HepG2 (cell line): Measurements from ENCODE around the gene KIAA1755. TPM values are rescaled to one million over a fixed set of nuclear protein-coding genes. Genes with fewer than 3 reads are reported as not detected.
A peak's percentile ranks its signal among the peaks of the same experiment; 100 is the strongest.

Experiments
- ASH2L ChIP-seq: fragments of 300-600, 200-600 bp; sonication (generic); IDR thresholded peaks from 2 replicates; pipeline ENCODE4 v1.7.0; 2017; ENCODE audit warnings: low read depth, mild to moderate bottlenecking, moderate library complexity, mixed read lengths, low read length; ENCODE audit not compliant: insufficient read length
- ATF2 ChIP-seq: sonication (generic); formaldehyde crosslinking; IDR thresholded peaks from 2 replicates; pipeline ENCODE4 v1.4.0; 2020; ENCODE audit warnings: missing genetic modification reagents
- CCAR2 ChIP-seq: fragments of 200-400 bp; formaldehyde crosslinking; optimal IDR thresholded peaks from 2 replicates; pipeline ENCODE3; 2018; ENCODE audit warnings: low read depth, mild to moderate bottlenecking, low read length, moderate library complexity
- FOXK2 ChIP-seq: fragments of 450-650 bp; IDR thresholded peaks from 2 replicates; pipeline ENCODE4 v1.6.1; 2016
- HDAC1 ChIP-seq: sonication (generic); formaldehyde crosslinking; IDR thresholded peaks from 2 replicates; pipeline ENCODE4 v1.5.1; 2020; ENCODE audit warnings: mild to moderate bottlenecking, missing genetic modification reagents
- IKZF1 ChIP-seq: fragments of 450-650 bp; IDR thresholded peaks from 2 replicates; pipeline ENCODE4 v1.7.1; 2016
- KAT2B ChIP-seq: fragments of 150-350 bp; IDR thresholded peaks from 2 replicates; pipeline ENCODE4 v1.6.1; 2014; ENCODE audit warnings: low read depth, low read length, borderline replicate concordance
- KAT8 ChIP-seq: IDR thresholded peaks from 2 replicates; pipeline ENCODE4 v1.6.1; 2016; ENCODE audit warnings: missing genetic modification reagents, missing compliant biosample characterization
- KDM5B ChIP-seq: sonication (generic); formaldehyde crosslinking; IDR thresholded peaks from 2 replicates; pipeline ENCODE4 v1.4.0; 2020; ENCODE audit warnings: missing genetic modification reagents, mild to moderate bottlenecking, borderline replicate concordance
- KLF11 ChIP-seq: IDR thresholded peaks from 2 replicates; pipeline ENCODE4 v1.6.1; 2016; ENCODE audit warnings: missing compliant biosample characterization
- MTF2 ChIP-seq: sonication (generic); formaldehyde crosslinking; IDR thresholded peaks from 2 replicates; pipeline ENCODE4 v1.5.0; 2020; ENCODE audit warnings: missing genetic modification reagents, borderline replicate concordance
- MXD1 ChIP-seq: sonication (generic); formaldehyde crosslinking; IDR thresholded peaks from 2 replicates; pipeline ENCODE4 v1.4.0; 2020; ENCODE audit warnings: mild to moderate bottlenecking, missing genetic modification reagents
- NCOA5 ChIP-seq: sonication (generic); formaldehyde crosslinking; IDR thresholded peaks from 2 replicates; pipeline ENCODE4 v1.4.0; 2020; ENCODE audit warnings: missing genetic modification reagents
- NR2C2 ChIP-seq: sonication (generic); formaldehyde crosslinking; IDR thresholded peaks from 2 replicates; pipeline ENCODE4 v1.4.0; 2020; ENCODE audit warnings: missing genetic modification reagents, mild to moderate bottlenecking, moderate library complexity, borderline replicate concordance
- SP1 ChIP-seq, 2 experiments: fragments of 450-650 bp in 1 of 2; sonication (generic) in 1 of 2; formaldehyde crosslinking in 1 of 2; IDR thresholded peaks; 2 replicates each; pipeline versions ENCODE4 v1.4.0 to v1.6.1; 2016 to 2020; ENCODE audit warnings: missing genetic modification reagents in 1 of 2
- SSRP1 ChIP-seq: IDR thresholded peaks from 2 replicates; pipeline ENCODE4 v1.6.1; 2016; ENCODE audit warnings: control low read depth
- TMF1 ChIP-seq: sonication (generic); formaldehyde crosslinking; IDR thresholded peaks from 2 replicates; pipeline ENCODE4 v1.8.1; 2022; ENCODE audit warnings: low read depth, missing genetic modification reagents
- ZNF101 ChIP-seq: sonication (generic); formaldehyde crosslinking; IDR thresholded peaks from 2 replicates; pipeline ENCODE4 v1.4.0; 2020; ENCODE audit warnings: mild to moderate bottlenecking, low read depth, missing genetic modification reagents, borderline replicate concordance
- ZNF17 ChIP-seq: sonication (generic); formaldehyde crosslinking; IDR thresholded peaks from 2 replicates; pipeline ENCODE4 v1.5.0; 2020; ENCODE audit warnings: mild to moderate bottlenecking, missing genetic modification reagents
- ZNF224 ChIP-seq: sonication (generic); formaldehyde crosslinking; IDR thresholded peaks from 2 replicates; pipeline ENCODE4 v1.5.0; 2020; ENCODE audit warnings: mild to moderate bottlenecking, missing genetic modification reagents
- ZNF260 ChIP-seq: sonication (generic); formaldehyde crosslinking; IDR thresholded peaks from 2 replicates; pipeline ENCODE4 v1.4.0; 2020; ENCODE audit warnings: missing genetic modification reagents, low read depth, mild to moderate bottlenecking, borderline replicate concordance
- ZNF549 ChIP-seq: sonication (generic); formaldehyde crosslinking; IDR thresholded peaks from 2 replicates; pipeline ENCODE4 v1.5.0; 2020; ENCODE audit warnings: missing genetic modification reagents
- ZSCAN21 ChIP-seq: sonication (generic); formaldehyde crosslinking; IDR thresholded peaks from 2 replicates; pipeline ENCODE4 v1.8.0; 2022; ENCODE audit warnings: mild to moderate bottlenecking, missing genetic modification reagents, moderate library complexity, borderline replicate concordance
- polyA plus RNA-seq, 8 experiments: library from polyadenylated mRNA; depleted of rRNA in 3 of 8; stranded (reverse) in 7 of 8; unstranded in 1 of 8; fragments of >200 nt; fragmentation: Illumina TruSeq in 4 of 8; extraction: Trizol in 4 of 8; gene quantifications; 2 replicates each; pipeline versions ENCODE4 v1.2.1 to v1.2.3, GENCODE V29; 2011 to 2016; ENCODE audit warnings: low read depth in 4 of 8, missing spikeins in 1 of 8, mixed read lengths in 1 of 8; ENCODE audit not compliant: insufficient read depth in 1 of 8
- total RNA-seq, 5 experiments: library from RNA; depleted of rRNA; stranded (reverse); fragments of >200 nt; fragmentation: Illumina TruSeq; extraction: Trizol; gene quantifications; 2 replicates each; pipeline ENCODE4 v1.2.3, GENCODE V29; 2016; ENCODE audit warnings: low read depth in 1 of 5
- TF ChIP-seq, protein P1 (sequence below): IDR thresholded peaks from 2 replicates; pipeline ENCODE4 v1.6.1; 2016; ENCODE audit warnings: mild to moderate bottlenecking, missing biosample characterization, missing genetic modification reagents
- TF ChIP-seq, protein P2 (sequence below): sonication (generic); formaldehyde crosslinking; IDR thresholded peaks from 2 replicates; pipeline ENCODE4 v1.5.0; 2020; ENCODE audit warnings: mild to moderate bottlenecking, missing genetic modification reagents

KIAA1755 gene
- total and polyA plus RNA-seq, 2 of the 13 experiments (the other 11 are each of a cell fraction or from before 2014, with no cell fraction given) = 0.04 TPM; not detected in 1

- TF ChIP-seq ZSCAN21 (CRISPR knock-in tag) (peak; percentile 77), FOXK2 (no peak), ZNF17 (no peak), ZNF224 (CRISPR knock-in tag) (no peak), ZNF549 (no peak), MTF2 (CRISPR knock-in tag) (no peak), CCAR2 (no peak), KAT8 (CRISPR knock-in tag) (peak; percentile 75), TMF1 (CRISPR knock-in tag) (no peak), SP1 (IDR thresholded peaks at IDR 0.05) (no peak), SP1 (CRISPR knock-in tag; IDR thresholded peaks at IDR 0.05) (no peak), ZNF260 (no peak), ZNF101 (CRISPR knock-in tag) (no peak), ATF2 (CRISPR knock-in tag) (peak; percentile 10; the same call in 1 of the 2 replicates), MXD1 (CRISPR knock-in tag) (peak; percentile 65; the same call in 1 of the 2 replicates), SSRP1 (CRISPR knock-in tag) (no peak), KDM5B (CRISPR knock-in tag) (peak; percentile 88; the same call in 1 of the 2 replicates), ASH2L (no peak), HDAC1 (CRISPR knock-in tag) (peak; percentile 72; the same call in 1 of the 2 replicates), NR2C2 (peak; percentile 38; the same call in 1 of the 2 replicates), IKZF1 (no peak), KAT2B (no peak), NCOA5 (no peak), KLF11 (CRISPR knock-in tag) (no peak)
- TF ChIP-seq, protein P1, sequence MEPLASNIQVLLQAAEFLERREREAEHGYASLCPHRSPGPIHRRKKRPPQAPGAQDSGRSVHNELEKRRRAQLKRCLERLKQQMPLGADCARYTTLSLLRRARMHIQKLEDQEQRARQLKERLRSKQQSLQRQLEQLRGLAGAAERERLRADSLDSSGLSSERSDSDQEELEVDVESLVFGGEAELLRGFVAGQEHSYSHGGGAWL (CRISPR knock-in tag) = no peak
- TF ChIP-seq, protein P2, sequence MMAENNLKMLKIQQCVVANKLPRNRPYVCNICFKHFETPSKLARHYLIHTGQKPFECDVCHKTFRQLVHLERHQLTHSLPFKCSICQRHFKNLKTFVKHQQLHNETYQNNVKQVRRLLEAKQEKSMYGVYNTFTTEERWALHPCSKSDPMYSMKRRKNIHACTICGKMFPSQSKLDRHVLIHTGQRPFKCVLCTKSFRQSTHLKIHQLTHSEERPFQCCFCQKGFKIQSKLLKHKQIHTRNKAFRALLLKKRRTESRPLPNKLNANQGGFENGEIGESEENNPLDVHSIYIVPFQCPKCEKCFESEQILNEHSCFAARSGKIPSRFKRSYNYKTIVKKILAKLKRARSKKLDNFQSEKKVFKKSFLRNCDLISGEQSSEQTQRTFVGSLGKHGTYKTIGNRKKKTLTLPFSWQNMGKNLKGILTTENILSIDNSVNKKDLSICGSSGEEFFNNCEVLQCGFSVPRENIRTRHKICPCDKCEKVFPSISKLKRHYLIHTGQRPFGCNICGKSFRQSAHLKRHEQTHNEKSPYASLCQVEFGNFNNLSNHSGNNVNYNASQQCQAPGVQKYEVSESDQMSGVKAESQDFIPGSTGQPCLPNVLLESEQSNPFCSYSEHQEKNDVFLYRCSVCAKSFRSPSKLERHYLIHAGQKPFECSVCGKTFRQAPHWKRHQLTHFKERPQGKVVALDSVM (CRISPR knock-in tag) = no peak
Measured at GRCh38 chr20:38167851-38168760, 92.4 kb downstream of the KIAA1755 start (continued).
